Mesendoderm (in vitro differentiated cells): ENCODE data around the gene RASD2.

Experiments
- DNase-seq: peaks from one replicate; pipeline ENCODE4 v3.0.0; 2013
- H2AK5ac ChIP-seq: 2 replicates; pipeline ENCODE4 v1.6.1; 2013; ENCODE audit warnings: low read length, inconsistent platforms
- H2BK120ac ChIP-seq: 2 replicates; pipeline ENCODE4 v1.6.1; 2013; ENCODE audit warnings: low read depth, mild to moderate bottlenecking, low read length, moderate library complexity, mixed read lengths
- H2BK15ac ChIP-seq: replicated peaks from 2 replicates; pipeline ENCODE4 v1.6.1; 2013; ENCODE audit warnings: low read depth, mild to moderate bottlenecking, moderate library complexity
- H2BK5ac ChIP-seq: 2 replicates; pipeline ENCODE4 v1.6.1; 2013; ENCODE audit warnings: low read length, inconsistent platforms
- H3K18ac ChIP-seq: 2 replicates; pipeline ENCODE4 v1.6.1; 2013; ENCODE audit warnings: mild to moderate bottlenecking, low read length, mixed read lengths
- H3K23ac ChIP-seq: one replicate; pipeline ENCODE4 v1.6.1; 2013; ENCODE audit warnings: low read length
- H3K27ac ChIP-seq: 2 replicates; pipeline ENCODE4 v1.5.1; 2013; ENCODE audit warnings: low read depth, mild to moderate bottlenecking, inconsistent platforms, low read length, moderate library complexity
- H3K27me3 ChIP-seq: 2 replicates; pipeline ENCODE4 v1.6.1; 2013; ENCODE audit warnings: low read length, control low read depth, mild to moderate bottlenecking, inconsistent platforms; ENCODE audit not compliant: insufficient read depth, poor library complexity
- H3K36me3 ChIP-seq: 2 replicates; pipeline ENCODE4 v1.6.1; 2013; ENCODE audit warnings: low read length, inconsistent platforms; ENCODE audit not compliant: control insufficient read depth, insufficient read depth
- H3K4ac ChIP-seq: one replicate; pipeline ENCODE4 v1.6.1; 2013; ENCODE audit warnings: low read depth, mild to moderate bottlenecking, low read length, moderate library complexity
- H3K4me1 ChIP-seq: 2 replicates; pipeline ENCODE4 v1.6.1; 2013; ENCODE audit warnings: low read depth, low read length, inconsistent platforms; ENCODE audit not compliant: control insufficient read depth
- H3K4me2 ChIP-seq: 2 replicates; pipeline ENCODE4 v1.6.1; 2013; ENCODE audit warnings: low read length
- H3K4me3 ChIP-seq: 2 replicates; pipeline ENCODE4 v1.5.1; 2013; ENCODE audit warnings: mild to moderate bottlenecking, low read length
- H3K56ac ChIP-seq: one replicate; pipeline ENCODE4 v1.6.1; 2013; ENCODE audit warnings: low read length
- H3K79me1 ChIP-seq: 2 replicates; pipeline ENCODE4 v1.6.1; 2013; ENCODE audit warnings: low read length, inconsistent platforms
- H3K79me2 ChIP-seq: 2 replicates; pipeline ENCODE4 v1.6.1; 2013; ENCODE audit warnings: mild to moderate bottlenecking, low read length; ENCODE audit not compliant: control insufficient read depth, insufficient read depth
- H3K9ac ChIP-seq: 2 replicates; pipeline ENCODE4 v1.6.1; 2013; ENCODE audit warnings: low read length, inconsistent platforms
- H4K5ac ChIP-seq: one replicate; pipeline ENCODE4 v1.6.1; 2013; ENCODE audit warnings: low read length
- H4K8ac ChIP-seq: one replicate; pipeline ENCODE4 v1.6.1; 2013; ENCODE audit warnings: low read depth, mild to moderate bottlenecking, control low read depth, low read length, moderate library complexity
- WGBS: extraction: QIAGEN DNeasy Blood & Tissue Kit; methylation state at CpG from one replicate; pipeline ENCODE4 v1.1.7; 2013; ENCODE audit warnings: low lambda C conversion rate, missing lambda C conversion rate; ENCODE audit not compliant: insufficient coverage; ENCODE audit errors: extremely low coverage; 5-methylcytosine and 5-hydroxymethylcytosine counted together

Gene RASD2

GRCh38 chr22:35551549-35552177 is 11.0 kb downstream of the RASD2 start:
- Histone ChIP-seq H2BK120ac (no peak overlapping the region), H3K4ac (no peak overlapping the region), H3K4me1 (peaks cover 5% of the 10 kb centered on the region), H4K5ac (no peak overlapping the region), H2AK5ac (no peak overlapping the region), H3K79me2 (no peaks in the 10 kb centered on the region), H3K18ac (no peak overlapping the region), H3K9ac (no peak overlapping the region), H3K36me3 (no peaks in the 10 kb centered on the region), H3K56ac (no peak overlapping the region), H3K79me1 (no peaks in the 10 kb centered on the region), H4K8ac (no peak overlapping the region), H2BK15ac (no peak overlapping the region), H3K4me3 (no peak overlapping the region), H3K27me3 (no peaks in the 10 kb centered on the region), H3K27ac (no peak overlapping the region), H2BK5ac (no peak overlapping the region), H3K23ac (no peak overlapping the region), H3K4me2 (no peak overlapping the region)
- WGBS: no CpG with 5 or more reads among the region's 43 CpGs
- no peak for DNase-seq

DNA sequence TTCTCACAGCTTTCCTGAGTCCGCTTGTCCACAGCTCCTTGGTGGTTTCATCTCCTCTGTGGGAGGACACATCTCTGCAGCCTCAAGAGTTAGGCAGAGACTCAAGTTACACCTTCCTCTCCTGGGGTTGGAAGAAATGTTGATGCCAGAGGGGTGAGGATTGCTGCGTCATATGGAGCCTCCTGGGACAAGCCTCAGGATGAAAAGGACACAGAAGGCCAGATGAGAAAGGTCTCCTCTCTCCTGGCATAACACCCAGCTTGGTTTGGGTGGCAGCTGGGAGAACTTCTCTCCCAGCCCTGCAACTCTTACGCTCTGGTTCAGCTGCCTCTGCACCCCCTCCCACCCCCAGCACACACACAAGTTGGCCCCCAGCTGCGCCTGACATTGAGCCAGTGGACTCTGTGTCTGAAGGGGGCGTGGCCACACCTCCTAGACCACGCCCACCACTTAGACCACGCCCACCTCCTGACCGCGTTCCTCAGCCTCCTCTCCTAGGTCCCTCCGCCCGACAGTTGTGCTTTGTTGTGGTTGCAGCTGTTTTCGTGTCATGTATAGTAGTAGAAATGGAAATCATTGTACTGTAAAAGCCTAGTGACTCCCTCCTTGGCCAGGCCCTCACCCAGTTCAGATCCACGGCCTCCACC is 11.7 kb downstream of the RASD2 start:
- Histone ChIP-seq H3K56ac (peak overlapping the region; percentile 37), H4K5ac (no peak overlapping the region), H2BK120ac (no peak overlapping the region), H3K36me3 (no peaks in the 10 kb centered on the region), H3K23ac (no peak overlapping the region), H3K9ac (no peak overlapping the region), H3K4me1 (peaks cover 5% of the 10 kb centered on the region), H3K79me2 (no peaks in the 10 kb centered on the region), H3K4me2 (no peak overlapping the region), H3K4ac (no peak overlapping the region), H3K27ac (no peak overlapping the region), H4K8ac (no peak overlapping the region), H3K4me3 (no peak overlapping the region), H3K27me3 (no peaks in the 10 kb centered on the region), H3K18ac (no peak overlapping the region), H3K79me1 (no peaks in the 10 kb centered on the region), H2BK5ac (no peak overlapping the region), H2BK15ac (no peak overlapping the region), H2AK5ac (no peak overlapping the region)
- DNase-seq: peak; percentile 78
- no CpG with 5 or more reads among the region's 13 CpGs for WGBS

DNA sequence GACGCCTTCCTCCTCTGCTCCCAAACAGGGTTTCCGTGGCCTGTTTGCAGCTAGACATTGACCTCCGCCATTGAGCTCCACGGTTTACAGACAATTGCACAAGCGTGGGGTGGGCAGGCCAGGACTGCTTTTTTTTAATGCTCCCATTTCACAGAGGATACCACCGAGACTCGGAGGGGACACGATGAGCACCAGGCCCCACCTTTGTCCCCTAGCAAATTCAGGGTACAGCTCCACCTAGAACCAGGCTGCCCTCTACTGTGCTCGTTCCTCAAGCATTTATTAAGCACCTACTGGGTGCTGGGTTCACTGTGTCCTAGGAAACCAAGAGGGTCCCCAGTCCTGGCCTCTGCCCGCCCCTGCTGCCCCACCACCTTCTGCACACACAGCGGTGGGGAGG is 12.2 kb downstream of the RASD2 start:
- H3K79me2 ChIP-seq: no peaks in the 10 kb centered on the region
- no peak for DNase-seq
- H4K8ac ChIP-seq: no peak overlapping the region
- peaks cover 5% of the 10 kb centered on the region for H3K4me1 ChIP-seq
- no CpG with 5 or more reads among the region's 11 CpGs for WGBS
- H3K4me3 ChIP-seq: no peak overlapping the region
- no peak overlapping the region for H2BK120ac ChIP-seq
- H3K9ac ChIP-seq: no peak overlapping the region
- no peak overlapping the region for H3K27ac ChIP-seq
- H3K56ac ChIP-seq: peak overlapping the region; percentile 37
- H2AK5ac ChIP-seq: no peak overlapping the region
- no peak overlapping the region for H4K5ac ChIP-seq
- no peak overlapping the region for H3K4ac ChIP-seq
- no peak overlapping the region for H3K4me2 ChIP-seq
- no peaks in the 10 kb centered on the region for H3K79me1 ChIP-seq
- no peak overlapping the region for H2BK15ac ChIP-seq
- H3K23ac ChIP-seq: no peak overlapping the region
- H3K27me3 ChIP-seq: no peaks in the 10 kb centered on the region
- no peaks in the 10 kb centered on the region for H3K36me3 ChIP-seq
- H2BK5ac ChIP-seq: no peak overlapping the region
- no peak overlapping the region for H3K18ac ChIP-seq

GRCh38 chr22:35553341-35553740 is 12.7 kb downstream of the RASD2 start:
- Histone ChIP-seq H2AK5ac (no peak overlapping the region), H3K18ac (no peak overlapping the region), H3K4ac (no peak overlapping the region), H3K27me3 (no peaks in the 10 kb centered on the region), H3K36me3 (no peaks in the 10 kb centered on the region), H2BK5ac (no peak overlapping the region), H3K23ac (no peak overlapping the region), H3K79me2 (no peaks in the 10 kb centered on the region), H3K4me2 (no peak overlapping the region), H3K4me1 (peaks cover 3% of the 10 kb centered on the region), H3K27ac (no peak overlapping the region), H4K8ac (no peak overlapping the region), H3K4me3 (no peak overlapping the region), H2BK15ac (no peak overlapping the region), H3K56ac (no peak overlapping the region), H4K5ac (no peak overlapping the region), H3K9ac (no peak overlapping the region), H2BK120ac (no peak overlapping the region), H3K79me1 (no peaks in the 10 kb centered on the region)
- WGBS: no CpG with 5 or more reads among the region's 2 CpGs
- no peak for DNase-seq

DNA sequence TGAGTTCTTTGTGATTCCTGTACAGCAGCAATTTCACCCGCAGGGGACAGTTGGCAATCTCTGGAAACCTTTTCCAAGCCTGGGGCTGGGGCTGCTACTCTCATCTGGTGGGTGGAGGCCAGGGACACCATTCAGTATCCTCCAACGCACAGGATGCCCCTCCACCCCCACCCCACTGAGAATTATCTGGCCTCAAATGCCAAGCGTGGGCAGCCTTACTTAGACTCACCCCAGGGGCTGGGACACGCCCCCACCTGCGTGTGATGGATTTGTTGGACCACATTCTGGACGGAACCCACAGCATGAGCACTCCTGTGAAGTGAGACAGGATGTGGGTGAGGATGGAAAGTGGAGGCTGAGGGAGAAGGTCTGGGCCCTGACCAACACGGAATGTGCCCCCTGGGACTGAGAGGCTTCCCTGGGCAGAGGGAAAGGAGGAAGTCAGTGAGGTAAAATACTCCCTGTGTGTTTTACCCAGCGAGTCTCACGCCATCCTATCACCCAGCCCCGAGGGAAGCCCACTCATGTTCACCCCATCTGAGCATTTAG is 13.7 kb downstream of the RASD2 start:
- H3K27ac ChIP-seq: no peak overlapping the region
- H2BK5ac ChIP-seq: no peak overlapping the region
- H2BK15ac ChIP-seq: no peak overlapping the region
- H3K23ac ChIP-seq: no peak overlapping the region
- no peak overlapping the region for H3K18ac ChIP-seq
- no peak overlapping the region for H4K5ac ChIP-seq
- no peak overlapping the region for H2BK120ac ChIP-seq
- no peak overlapping the region for H3K56ac ChIP-seq
- no peaks in the 10 kb centered on the region for H3K27me3 ChIP-seq
- WGBS: no CpG with 5 or more reads among the region's 10 CpGs
- H3K4me1 ChIP-seq: no peaks in the 10 kb centered on the region
- H4K8ac ChIP-seq: no peak overlapping the region
- H2AK5ac ChIP-seq: no peak overlapping the region
- no peak overlapping the region for H3K4me2 ChIP-seq
- H3K4me3 ChIP-seq: no peak overlapping the region
- no peaks in the 10 kb centered on the region for H3K79me2 ChIP-seq
- no peaks in the 10 kb centered on the region for H3K36me3 ChIP-seq
- no peak overlapping the region for H3K4ac ChIP-seq
- H3K9ac ChIP-seq: no peak overlapping the region
- no peak for DNase-seq
- no peaks in the 10 kb centered on the region for H3K79me1 ChIP-seq
